CD4-positive, alpha-beta T cell (primary cell): Measurements from ENCODE around the gene CD99L2. TPM values are rescaled to one million over a fixed set of nuclear protein-coding genes. Genes with fewer than 3 reads are reported as not detected.

Experiments
- ATAC-seq: fragments of 200-7000 bp; cut with Tn5 transposase; one replicate; pipeline ENCODE4 v1.10.0; 2022; ENCODE audit warnings: mild to moderate bottlenecking; ENCODE audit not compliant: poor library complexity
- CTCF ChIA-PET: fragments of 350-600 bp; sonication (Branson Sonifier 250); formaldehyde crosslinking; loops from one replicate; lab custom pipeline; 2021; ENCODE audit warnings: antibody characterized with exemption, inconsistent platforms; lab: Charles Lee
- POLR2A ChIA-PET: fragments of 350-600 bp; sonication (Branson Sonifier 250); formaldehyde crosslinking; loops from one replicate; lab custom pipeline; 2021; ENCODE audit warnings: antibody characterized with exemption, inconsistent platforms; lab: Charles Lee
- DNase-seq, 14 experiments: peaks; one replicate each; pipeline ENCODE4 v3.0.0-alpha.2; 2013 to 2020; ENCODE audit warnings: mixed read lengths in 2 of 14
- H3K27ac ChIP-seq, 2 donors: one replicate each; pipeline versions ENCODE4 v1.5.1 to v1.7.0; 2013; ENCODE audit warnings: low read length in 2 of 2, low read depth in 1 of 2, mild to moderate bottlenecking in 1 of 2
- H3K27me3 ChIP-seq, 2 experiments: 1 replicate in 1 of 2; 2 replicates in 1 of 2; pipeline versions ENCODE4 v1.6.1 to v1.7.0; 2013; ENCODE audit warnings: low read length in 2 of 2, control low read depth in 1 of 2, mild to moderate bottlenecking in 1 of 2, moderate library complexity in 1 of 2; ENCODE audit not compliant: insufficient read depth in 2 of 2, control insufficient read depth in 1 of 2
- H3K36me3 ChIP-seq: one replicate; pipeline ENCODE4 v1.6.1; 2013; ENCODE audit warnings: low read length, control low read depth; ENCODE audit not compliant: insufficient read depth
- H3K4me1 ChIP-seq: one replicate; pipeline ENCODE4 v1.6.1; 2013; ENCODE audit warnings: low read length, control low read depth; ENCODE audit not compliant: insufficient read depth
- H3K4me3 ChIP-seq: one replicate; pipeline ENCODE4 v1.5.1; 2013; ENCODE audit warnings: mild to moderate bottlenecking, low read length, moderate library complexity
- H3K9me3 ChIP-seq, 2 experiments: 1 replicate in 1 of 2; 2 replicates in 1 of 2; pipeline versions ENCODE4 v1.6.1 to v1.7.0; 2013; ENCODE audit warnings: low read length in 2 of 2, mild to moderate bottlenecking in 2 of 2, control low read depth in 1 of 2, moderate library complexity in 1 of 2; ENCODE audit not compliant: control insufficient read depth in 1 of 2, insufficient read depth in 1 of 2
- H3K27ac Mint-ChIP-seq: one replicate; pipeline ENCODE4 v1.8.0; 2020; ENCODE audit warnings: mixed read lengths
- H3K27me3 Mint-ChIP-seq: one replicate; pipeline ENCODE4 v1.8.0; 2021; ENCODE audit warnings: mixed read lengths
- H3K36me3 Mint-ChIP-seq: one replicate; pipeline ENCODE4 v1.8.0; 2021; ENCODE audit warnings: low read depth, mixed read lengths
- H3K4me1 Mint-ChIP-seq: one replicate; pipeline ENCODE4 v1.8.0; 2021; ENCODE audit warnings: low read depth, mixed read lengths
- H3K4me3 Mint-ChIP-seq: one replicate; pipeline ENCODE4 v1.8.0; 2020; ENCODE audit warnings: mild to moderate bottlenecking, mixed read lengths
- H3K9me3 Mint-ChIP-seq: one replicate; pipeline ENCODE4 v1.8.0; 2020; ENCODE audit warnings: mixed read lengths
- CTCF ChIP-seq: fragments of 200-600 bp; IDR thresholded peaks from one replicate; pipeline ENCODE4 v1.8.0; 2022; ENCODE audit warnings: antibody characterized with exemption, mild to moderate bottlenecking
- intact Hi-C, 2 experiments: fragments of 100-400 bp; cut with DNase I in 1 of 2; cut with micrococcal nuclease in 1 of 2; formaldehyde crosslinking; loops; one replicate each; pipeline versions ENCODE4 v1.15.1 to v1.9.0; 2023 to 2025; cut with DNase I, micrococcal nuclease
- total RNA-seq, 174 experiments: library from RNA in 2 of 174; stranded (reverse) in 2 of 174; gene quantifications; one replicate each; pipeline ENCODE4 v1.2.3 and lab custom pipeline; 2021 to 2026

Gene CD99L2
- total RNA-seq, 2 experiments from 2014 or later: 5.3 to 6.5 TPM

- H3K4me3 Mint-ChIP-seq: no peak overlapping the region
- intact Hi-C loops: no loop called here
- TF ChIP-seq CTCF: no peak
- peaks cover 1% of the 10 kb centered on the region for H3K36me3 Mint-ChIP-seq
- ATAC-seq (no peak), DNase-seq (no peak)
- POLR2A ChIA-PET: no interaction called here
- no peaks in the 10 kb centered on the region for H3K4me1 Mint-ChIP-seq
- Histone ChIP-seq H3K9me3 (no peaks in the 10 kb centered on the region), H3K4me1 (peaks cover 9% of the 10 kb centered on the region), H3K36me3 (no peaks in the 10 kb centered on the region), H3K27ac (no peak overlapping the region), H3K4me3 (no peak overlapping the region), H3K27me3 (no peaks in the 10 kb centered on the region)
- H3K9me3 Mint-ChIP-seq: no peaks in the 10 kb centered on the region
- no peaks in the 10 kb centered on the region for H3K27me3 Mint-ChIP-seq
- H3K27ac Mint-ChIP-seq: no peak overlapping the region
- CTCF ChIA-PET: no interaction called here
Measured at GRCh38 chrX:150768132-150768485, 130.4 kb downstream of the CD99L2 start.

GRCh38 chrX:150767475-150768131 is 130.9 kb downstream of the CD99L2 start:
- H3K27ac ChIP-seq: no peak overlapping the region
- H3K9me3 ChIP-seq: no peaks in the 10 kb centered on the region
- Mint-ChIP-seq H3K36me3 (peaks cover 6% of the 10 kb centered on the region), H3K9me3 (no peaks in the 10 kb centered on the region), H3K27me3 (no peaks in the 10 kb centered on the region), H3K4me1 (no peaks in the 10 kb centered on the region), H3K4me3 (no peak overlapping the region), H3K27ac (no peak overlapping the region)
- intact Hi-C loops: no loop called here
- peaks cover 9% of the 10 kb centered on the region for H3K4me1 ChIP-seq
- DNase-seq: peak in 1 of 14 experiments; percentile 7
- TF ChIP-seq CTCF: no peak
- no peaks in the 10 kb centered on the region for H3K27me3 ChIP-seq
- peaks cover 1% of the 10 kb centered on the region for H3K36me3 ChIP-seq
- CTCF ChIA-PET: no interaction called here
- no peak overlapping the region for H3K4me3 ChIP-seq
- ATAC-seq: no peak
- POLR2A ChIA-PET: no interaction called here

- Mint-ChIP-seq H3K4me3 (no peak overlapping the region), H3K9me3 (no peaks in the 10 kb centered on the region), H3K4me1 (no peaks in the 10 kb centered on the region), H3K27ac (no peak overlapping the region), H3K36me3 (peaks cover 8% of the 10 kb centered on the region), H3K27me3 (no peaks in the 10 kb centered on the region)
- Histone ChIP-seq H3K9me3 (no peaks in the 10 kb centered on the region), H3K27ac (no peak overlapping the region), H3K4me1 (peaks cover 5% of the 10 kb centered on the region), H3K27me3 (no peaks in the 10 kb centered on the region), H3K36me3 (peaks cover 7% of the 10 kb centered on the region), H3K4me3 (no peak overlapping the region)
- ChIA-PET CTCF (no interaction called here), POLR2A (no interaction called here)
- no peak for DNase-seq
- TF ChIP-seq CTCF: no peak
- intact Hi-C loops: no loop called here
- ATAC-seq: no peak
Measured at GRCh38 chrX:150767045-150767395, 131.4 kb downstream of the CD99L2 start.
